ENCODE measurements around the gene MST1R.

MST1R gene

GRCh38 chr3:49880581-49881315 lies 22.9 kb downstream of the MST1R start:
- TF ChIP-seq CTCF (IDR thresholded peaks at IDR 0.05; ENCODE audit: borderline replicate concordance, extremely low read depth, low read length, poor library complexity, severe bottlenecking) (no peak), EZH2 (IDR thresholded peaks at IDR 0.05; ENCODE audit: borderline replicate concordance, low read depth, low read length, severe bottlenecking) (no peak)
- no peak overlapping the region for H3K9ac ChIP-seq (ENCODE audit: low read depth, low read length)
- no peaks in the 10 kb centered on the region for H3K36me3 ChIP-seq (ENCODE audit: insufficient read depth, low read length)
- H3K27me3 ChIP-seq (ENCODE audit: insufficient read depth, low read length, poor library complexity) = peaks cover 8% of the 10 kb centered on the region
- no peaks in the 10 kb centered on the region for H3K9me3 ChIP-seq (ENCODE audit: insufficient read depth, low read length, severe bottlenecking)
- no peaks in the 10 kb centered on the region for H3K79me2 ChIP-seq (ENCODE audit: insufficient read depth, low read length)
- no peaks in the 10 kb centered on the region; the same call in 1 of the 2 replicates for H4K20me1 ChIP-seq (ENCODE audit: insufficient read depth, low read length)
- H3K4me1 ChIP-seq (ENCODE audit: insufficient read depth, low read length) = no peaks in the 10 kb centered on the region
- H3K4me2 ChIP-seq (ENCODE audit: insufficient read depth, low read length) = no peak overlapping the region
- DNase-seq (no peak), ATAC-seq (ENCODE audit: insufficient read depth, low read depth) (no peak)
- H2AFZ ChIP-seq (ENCODE audit: low read depth, low read length) = no peak overlapping the region
- no peak overlapping the region for H3K27ac ChIP-seq (ENCODE audit: low read length)
- H3K4me3 ChIP-seq (ENCODE audit: low read depth in 1 of 2, low read length in 2 of 2) = no peak overlapping the region

GRCh38 chr3:49879721-49880120 lies 24.0 kb downstream of the MST1R start:
- H3K4me1 ChIP-seq (ENCODE audit: insufficient read depth, low read length) = no peaks in the 10 kb centered on the region
- no peaks in the 10 kb centered on the region; the same call in 1 of the 2 replicates for H4K20me1 ChIP-seq (ENCODE audit: insufficient read depth, low read length)
- H3K4me3 ChIP-seq (ENCODE audit: low read depth in 1 of 2, low read length in 2 of 2) = no peak overlapping the region
- no peak overlapping the region for H3K27ac ChIP-seq (ENCODE audit: low read length)
- no peak overlapping the region for H3K9ac ChIP-seq (ENCODE audit: low read depth, low read length)
- no peak overlapping the region for H3K4me2 ChIP-seq (ENCODE audit: insufficient read depth, low read length)
- ATAC-seq (ENCODE audit: insufficient read depth, low read depth) (no peak), DNase-seq (no peak)
- TF ChIP-seq EZH2 (IDR thresholded peaks at IDR 0.05; ENCODE audit: borderline replicate concordance, low read depth, low read length, severe bottlenecking) (no peak), CTCF (IDR thresholded peaks at IDR 0.05; ENCODE audit: borderline replicate concordance, extremely low read depth, low read length, poor library complexity, severe bottlenecking) (no peak)
- no peaks in the 10 kb centered on the region for H3K9me3 ChIP-seq (ENCODE audit: insufficient read depth, low read length, severe bottlenecking)
- H3K27me3 ChIP-seq (ENCODE audit: insufficient read depth, low read length, poor library complexity) = peaks cover 8% of the 10 kb centered on the region
- no peaks in the 10 kb centered on the region for H3K36me3 ChIP-seq (ENCODE audit: insufficient read depth, low read length)
- no peaks in the 10 kb centered on the region for H3K79me2 ChIP-seq (ENCODE audit: insufficient read depth, low read length)
- H2AFZ ChIP-seq (ENCODE audit: low read depth, low read length) = no peak overlapping the region

GRCh38 chr3:49878686-49879085 lies 25.0 kb downstream of the MST1R start:
- Histone ChIP-seq H2AFZ (ENCODE audit: low read depth, low read length) (no peak overlapping the region), H3K36me3 (ENCODE audit: insufficient read depth, low read length) (no peaks in the 10 kb centered on the region), H3K79me2 (ENCODE audit: insufficient read depth, low read length) (no peaks in the 10 kb centered on the region), H3K9me3 (ENCODE audit: insufficient read depth, low read length, severe bottlenecking) (no peaks in the 10 kb centered on the region), H3K27ac (ENCODE audit: low read length) (no peak overlapping the region), H4K20me1 (ENCODE audit: insufficient read depth, low read length) (no peaks in the 10 kb centered on the region; the same call in 1 of the 2 replicates), H3K27me3 (ENCODE audit: insufficient read depth, low read length, poor library complexity) (peaks cover 8% of the 10 kb centered on the region), H3K4me2 (ENCODE audit: insufficient read depth, low read length) (no peak overlapping the region), H3K4me3 (ENCODE audit: low read depth in 1 of 2, low read length in 2 of 2) (no peak overlapping the region), H3K4me1 (ENCODE audit: insufficient read depth, low read length) (no peaks in the 10 kb centered on the region), H3K9ac (ENCODE audit: low read depth, low read length) (no peak overlapping the region)
- no peak for DNase-seq
- TF ChIP-seq CTCF (IDR thresholded peaks at IDR 0.05; ENCODE audit: borderline replicate concordance, extremely low read depth, low read length, poor library complexity, severe bottlenecking) = no peak
- no peak for TF ChIP-seq EZH2 (IDR thresholded peaks at IDR 0.05; ENCODE audit: borderline replicate concordance, low read depth, low read length, severe bottlenecking)
- ATAC-seq (ENCODE audit: insufficient read depth, low read depth) = no peak
